ENCODE measurements around the gene C1QTNF3. TPM values are rescaled to one million over a fixed set of nuclear protein-coding genes. Genes with fewer than 3 reads are reported as not detected.

Gene C1QTNF3
- total and polyA plus RNA-seq, 2 donors (not counting 1 experiment from before 2014, with no cell fraction given), result 6.6 to 11.9 TPM

- ChIA-PET POLR2A (no interaction called here), CTCF (no interaction called here)
- H3K4me3 ChIP-seq (ENCODE audit: control extremely low read depth in 1 of 5, extremely low read depth in 1 of 5, insufficient read depth in 1 of 5, low read depth in 2 of 5, low read length in 4 of 5), result no peak overlapping the region
- no peak overlapping the region for H3K9ac ChIP-seq (ENCODE audit: low read length)
- no peak for ATAC-seq (ENCODE audit: low read depth)
- TF ChIP-seq EZH2 (IDR thresholded peaks at IDR 0.05; ENCODE audit: borderline replicate concordance, insufficient read depth, low read depth, low read length, poor library complexity, severe bottlenecking), result no peak
- no peak for TF ChIP-seq CTCF (IDR thresholded peaks at IDR 0.05)
- H2AFZ ChIP-seq (ENCODE audit: insufficient read depth, low read depth, low read length, poor library complexity, severe bottlenecking), result no peak overlapping the region
- H3K4me1 ChIP-seq (ENCODE audit: control insufficient read depth in 2 of 2, insufficient read depth in 2 of 2, low read length in 2 of 2), result no peaks in the 10 kb centered on the region
- DNase-seq, result no peak
- no peaks in the 10 kb centered on the region for H3K4me1 Mint-ChIP-seq
- WGBS (ENCODE audit: insufficient coverage), result no CpG with 5 or more reads among the region's 3 CpGs
- H3K27ac ChIP-seq (ENCODE audit: low read length in 2 of 2), result no peak overlapping the region
- intact Hi-C loops (cut with micrococcal nuclease), result no loop called here
- H3K4me2 ChIP-seq (replicated peaks; ENCODE audit: low read depth, low read length, poor library complexity, severe bottlenecking), result no peak overlapping the region
- H3K9me3 Mint-ChIP-seq (ENCODE audit: insufficient read depth), result no peaks in the 10 kb centered on the region
- H3K27ac Mint-ChIP-seq, result no peak overlapping the region
- no peaks in the 10 kb centered on the region for H3K27me3 ChIP-seq (replicated peaks in 1 of 4; ENCODE audit: control extremely low read depth in 1 of 4, control insufficient read depth in 3 of 4, insufficient read depth in 4 of 4, low read length in 3 of 4)
- H3K79me2 ChIP-seq (ENCODE audit: control insufficient read depth, insufficient read depth, low read length), result no peaks in the 10 kb centered on the region
- no peaks in the 10 kb centered on the region for H3K27me3 Mint-ChIP-seq
- H4K20me1 ChIP-seq (ENCODE audit: control insufficient read depth, insufficient read depth, low read length, poor library complexity, severe bottlenecking), result no peaks in the 10 kb centered on the region
- H3K36me3 ChIP-seq (replicated peaks in 1 of 2; ENCODE audit: control extremely low read depth in 1 of 2, control insufficient read depth in 1 of 2, extremely low read depth in 1 of 2, insufficient read depth in 2 of 2, low read length in 1 of 2), result peaks cover 4 to 8% of the 10 kb centered on the region in 2 experiments
- no peak overlapping the region for H3K4me3 Mint-ChIP-seq
- H3K9me3 ChIP-seq (ENCODE audit: control extremely low read depth in 1 of 3, control insufficient read depth in 2 of 3, insufficient read depth in 1 of 3, low read length in 2 of 3), result peaks cover 0 to 8% (median 0%) of the 10 kb centered on the region in 3 donors
Measured at GRCh38 chr5:34057118-34057517, 14.1 kb upstream of the C1QTNF3 start.

DNA sequence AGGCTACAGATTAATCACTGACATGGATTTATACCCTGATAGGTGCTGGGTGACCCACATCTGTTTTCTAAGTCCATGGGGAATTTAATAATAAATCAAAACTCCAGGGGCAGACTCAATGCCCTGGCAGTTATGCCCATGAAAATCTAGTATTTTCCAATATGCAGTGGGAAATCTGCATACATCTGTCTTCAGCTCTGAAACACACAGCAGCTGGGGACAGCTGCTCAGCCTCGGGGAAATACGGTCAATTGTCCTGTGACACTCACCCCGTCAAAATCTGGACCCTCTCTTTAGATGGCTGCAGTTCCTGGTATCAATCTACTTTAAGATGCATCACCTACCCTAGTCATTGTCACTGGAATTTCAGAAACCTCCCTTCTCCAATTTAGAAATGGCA, 12.7 kb upstream of the C1QTNF3 start:
- ChIA-PET POLR2A (no interaction called here), CTCF (no interaction called here)
- Histone ChIP-seq H3K4me2 (replicated peaks; ENCODE audit: low read depth, low read length, poor library complexity, severe bottlenecking) (no peak overlapping the region), H3K79me2 (ENCODE audit: control insufficient read depth, insufficient read depth, low read length) (no peaks in the 10 kb centered on the region), H3K4me3 (ENCODE audit: control extremely low read depth in 1 of 5, extremely low read depth in 1 of 5, insufficient read depth in 1 of 5, low read depth in 2 of 5, low read length in 4 of 5) (no peak overlapping the region), H3K27me3 (replicated peaks in 1 of 4; ENCODE audit: control extremely low read depth in 1 of 4, control insufficient read depth in 3 of 4, insufficient read depth in 4 of 4, low read length in 3 of 4) (no peaks in the 10 kb centered on the region), H4K20me1 (ENCODE audit: control insufficient read depth, insufficient read depth, low read length, poor library complexity, severe bottlenecking) (no peaks in the 10 kb centered on the region), H2AFZ (ENCODE audit: insufficient read depth, low read depth, low read length, poor library complexity, severe bottlenecking) (no peak overlapping the region), H3K9me3 (ENCODE audit: control extremely low read depth in 1 of 3, control insufficient read depth in 2 of 3, insufficient read depth in 1 of 3, low read length in 2 of 3) (no peaks in the 10 kb centered on the region), H3K4me1 (ENCODE audit: control insufficient read depth in 2 of 2, insufficient read depth in 2 of 2, low read length in 2 of 2) (no peaks in the 10 kb centered on the region), H3K36me3 (replicated peaks in 1 of 2; ENCODE audit: control extremely low read depth in 1 of 2, control insufficient read depth in 1 of 2, extremely low read depth in 1 of 2, insufficient read depth in 2 of 2, low read length in 1 of 2) (peaks cover 4 to 18% of the 10 kb centered on the region in 2 experiments), H3K27ac (ENCODE audit: low read length in 2 of 2) (no peak overlapping the region), H3K9ac (ENCODE audit: low read length) (no peak overlapping the region)
- TF ChIP-seq EZH2 (IDR thresholded peaks at IDR 0.05; ENCODE audit: borderline replicate concordance, insufficient read depth, low read depth, low read length, poor library complexity, severe bottlenecking) (no peak), CTCF (IDR thresholded peaks at IDR 0.05) (no peak)
- ATAC-seq (ENCODE audit: low read depth), result no peak
- H3K9me3 Mint-ChIP-seq (ENCODE audit: insufficient read depth), result no peaks in the 10 kb centered on the region
- intact Hi-C loops (cut with micrococcal nuclease), result no loop called here
- no peak overlapping the region for H3K27ac Mint-ChIP-seq
- DNase-seq, result no peak
- H3K27me3 Mint-ChIP-seq, result no peaks in the 10 kb centered on the region
- H3K4me3 Mint-ChIP-seq, result no peak overlapping the region
- H3K4me1 Mint-ChIP-seq, result no peaks in the 10 kb centered on the region
- 100% methylated on average over 2 of the region's 3 CpGs for WGBS (ENCODE audit: insufficient coverage)
